PC-9 (cell line): ENCODE measurements around the gene DBH.

Experiments used
- EZH2 ChIP-seq: fragments of 200-600 bp; sonication (generic); IDR thresholded peaks from 2 replicates; pipeline ENCODE4 v1.8.0; 2017; ENCODE audit warnings: antibody characterized with exemption, low read depth
- TF ChIP-seq, protein P1 (sequence below): fragments of 200-600 bp; sonication (generic); conservative IDR thresholded peaks from 2 replicates; pipeline ENCODE4 v1.6.1; 2017; ENCODE audit warnings: mixed run types, antibody characterized with exemption, mild to moderate bottlenecking, moderate library complexity

GRCh38 chr9:133606708-133607025 lies 29.5 kb upstream of the DBH start:
- TF ChIP-seq, protein P1, sequence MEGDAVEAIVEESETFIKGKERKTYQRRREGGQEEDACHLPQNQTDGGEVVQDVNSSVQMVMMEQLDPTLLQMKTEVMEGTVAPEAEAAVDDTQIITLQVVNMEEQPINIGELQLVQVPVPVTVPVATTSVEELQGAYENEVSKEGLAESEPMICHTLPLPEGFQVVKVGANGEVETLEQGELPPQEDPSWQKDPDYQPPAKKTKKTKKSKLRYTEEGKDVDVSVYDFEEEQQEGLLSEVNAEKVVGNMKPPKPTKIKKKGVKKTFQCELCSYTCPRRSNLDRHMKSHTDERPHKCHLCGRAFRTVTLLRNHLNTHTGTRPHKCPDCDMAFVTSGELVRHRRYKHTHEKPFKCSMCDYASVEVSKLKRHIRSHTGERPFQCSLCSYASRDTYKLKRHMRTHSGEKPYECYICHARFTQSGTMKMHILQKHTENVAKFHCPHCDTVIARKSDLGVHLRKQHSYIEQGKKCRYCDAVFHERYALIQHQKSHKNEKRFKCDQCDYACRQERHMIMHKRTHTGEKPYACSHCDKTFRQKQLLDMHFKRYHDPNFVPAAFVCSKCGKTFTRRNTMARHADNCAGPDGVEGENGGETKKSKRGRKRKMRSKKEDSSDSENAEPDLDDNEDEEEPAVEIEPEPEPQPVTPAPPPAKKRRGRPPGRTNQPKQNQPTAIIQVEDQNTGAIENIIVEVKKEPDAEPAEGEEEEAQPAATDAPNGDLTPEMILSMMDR, result no peak
- TF ChIP-seq EZH2, result 0 out of 2 replicates have a peak, but pooled peaks have one; percentile 20
